Activated T-cell treated with anti-CD3 and anti-CD28 coated beads for 48 hours (primary cell): ENCODE measurements around the gene RILPL2.
"Not testable (repeated sequence)": the region's sequence is repeated elsewhere in the genome, so short reads cannot be mapped to it uniquely, and the experiment has no call there.

Experiments used
- DNase-seq: peaks from one replicate; pipeline ENCODE4 v3.0.0-alpha.2; 2020; ENCODE audit warnings: low read depth

The RILPL2 gene

GRCh38 chr12:123379391-123379790 is 57.1 kb downstream of the RILPL2 start:
- no peak for DNase-seq

- not testable (repeated sequence) for DNase-seq
Observed at GRCh38 chr12:123372415-123372814, 64.1 kb downstream of the RILPL2 start.

GRCh38 chr12:123371667-123372368 is 64.7 kb downstream of the RILPL2 start:
- DNase-seq, result not testable (repeated sequence)

- DNase-seq, result no peak
Observed at GRCh38 chr12:123369229-123369628, 67.3 kb downstream of the RILPL2 start.

GRCh38 chr12:123368431-123368830 is 68.1 kb downstream of the RILPL2 start:
- DNase-seq, result not testable (repeated sequence)

- no peak for DNase-seq
Observed at GRCh38 chr12:123367511-123367910, 69.0 kb downstream of the RILPL2 start.
